SH-SY5Y (cell line): ENCODE data around the gene UFD1.

ENCODE experiments used
- GATA2 ChIP-seq: IDR thresholded peaks from 2 replicates; pipeline ENCODE4 v1.6.1; 2011; ENCODE audit warnings: mild to moderate bottlenecking, low read depth, low read length
- GATA3 ChIP-seq: IDR thresholded peaks from 2 replicates; pipeline ENCODE4 v1.6.1; 2011; ENCODE audit warnings: low read depth, mild to moderate bottlenecking, low read length, moderate library complexity

- TF ChIP-seq GATA3 (no peak), GATA2 (no peak)
Observed at GRCh38 chr22:19527321-19527721, 48.3 kb upstream of the UFD1 start.
